PFSK-1 (cell line): ENCODE results near the gene SLC9A9.

ENCODE experiments used
- FOXP2 ChIP-seq: optimal IDR thresholded peaks from 2 replicates; pipeline ENCODE3; 2011; ENCODE audit warnings: borderline replicate concordance, control low read depth, inconsistent platforms; ENCODE audit not compliant: insufficient read depth; ENCODE audit errors: extremely low read length, extremely low read depth
- POLR2AphosphoS5 ChIP-seq: IDR thresholded peaks from 2 replicates; pipeline ENCODE4 v1.6.1; 2012; ENCODE audit warnings: low read depth, mild to moderate bottlenecking, control low read depth, low read length, moderate library complexity
- SIN3A ChIP-seq: IDR thresholded peaks from 2 replicates; pipeline ENCODE4 v1.6.1; 2012; ENCODE audit warnings: mild to moderate bottlenecking, low read length, moderate library complexity, borderline replicate concordance; ENCODE audit not compliant: insufficient read depth
- TAF1 ChIP-seq: IDR thresholded peaks from 2 replicates; pipeline ENCODE4 v1.6.1; 2012; ENCODE audit warnings: low read length, control low read depth, borderline replicate concordance; ENCODE audit not compliant: insufficient read depth
- TF ChIP-seq, protein P1 (sequence below), 2 experiments: IDR thresholded peaks; 2 replicates each; pipeline versions ENCODE4 v1.6.1 to v1.8.0; 2011 to 2012; ENCODE audit warnings: low read depth in 2 of 2, low read length in 2 of 2, control low read depth in 1 of 2, inconsistent platforms in 1 of 2, mild to moderate bottlenecking in 1 of 2, moderate library complexity in 1 of 2; ENCODE audit not compliant: insufficient read depth in 1 of 2

Gene SLC9A9

DNA sequence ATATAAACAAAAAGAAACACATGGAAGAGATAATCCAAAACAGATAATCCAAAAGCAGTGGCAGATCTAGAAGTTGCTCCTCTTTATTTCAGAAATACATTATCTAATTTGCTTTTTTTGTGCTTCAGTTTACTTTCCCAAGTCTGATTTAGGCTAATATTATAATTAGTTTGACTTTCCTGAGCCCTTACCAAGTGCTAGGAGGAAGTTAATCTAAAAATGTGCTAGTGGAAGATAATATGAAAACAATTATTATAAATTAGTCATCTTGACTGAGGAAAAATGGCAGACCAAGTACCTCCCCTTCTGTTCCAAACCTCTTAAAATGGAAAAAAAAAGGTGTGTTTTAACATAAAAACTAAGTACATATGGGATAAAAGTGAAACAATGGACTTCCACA, 17.5 kb downstream of the SLC9A9 start:
- TF ChIP-seq TAF1, result no peak
- TF ChIP-seq, protein P1, sequence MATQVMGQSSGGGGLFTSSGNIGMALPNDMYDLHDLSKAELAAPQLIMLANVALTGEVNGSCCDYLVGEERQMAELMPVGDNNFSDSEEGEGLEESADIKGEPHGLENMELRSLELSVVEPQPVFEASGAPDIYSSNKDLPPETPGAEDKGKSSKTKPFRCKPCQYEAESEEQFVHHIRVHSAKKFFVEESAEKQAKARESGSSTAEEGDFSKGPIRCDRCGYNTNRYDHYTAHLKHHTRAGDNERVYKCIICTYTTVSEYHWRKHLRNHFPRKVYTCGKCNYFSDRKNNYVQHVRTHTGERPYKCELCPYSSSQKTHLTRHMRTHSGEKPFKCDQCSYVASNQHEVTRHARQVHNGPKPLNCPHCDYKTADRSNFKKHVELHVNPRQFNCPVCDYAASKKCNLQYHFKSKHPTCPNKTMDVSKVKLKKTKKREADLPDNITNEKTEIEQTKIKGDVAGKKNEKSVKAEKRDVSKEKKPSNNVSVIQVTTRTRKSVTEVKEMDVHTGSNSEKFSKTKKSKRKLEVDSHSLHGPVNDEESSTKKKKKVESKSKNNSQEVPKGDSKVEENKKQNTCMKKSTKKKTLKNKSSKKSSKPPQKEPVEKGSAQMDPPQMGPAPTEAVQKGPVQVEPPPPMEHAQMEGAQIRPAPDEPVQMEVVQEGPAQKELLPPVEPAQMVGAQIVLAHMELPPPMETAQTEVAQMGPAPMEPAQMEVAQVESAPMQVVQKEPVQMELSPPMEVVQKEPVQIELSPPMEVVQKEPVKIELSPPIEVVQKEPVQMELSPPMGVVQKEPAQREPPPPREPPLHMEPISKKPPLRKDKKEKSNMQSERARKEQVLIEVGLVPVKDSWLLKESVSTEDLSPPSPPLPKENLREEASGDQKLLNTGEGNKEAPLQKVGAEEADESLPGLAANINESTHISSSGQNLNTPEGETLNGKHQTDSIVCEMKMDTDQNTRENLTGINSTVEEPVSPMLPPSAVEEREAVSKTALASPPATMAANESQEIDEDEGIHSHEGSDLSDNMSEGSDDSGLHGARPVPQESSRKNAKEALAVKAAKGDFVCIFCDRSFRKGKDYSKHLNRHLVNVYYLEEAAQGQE (IDR thresholded peaks at IDR 0.05; ENCODE audit: insufficient read depth in 1 of 2, low read depth in 2 of 2, low read length in 2 of 2), result no peak
- no peak for TF ChIP-seq SIN3A
- TF ChIP-seq FOXP2, result no peak
- no peak for TF ChIP-seq POLR2AphosphoS5

DNA sequence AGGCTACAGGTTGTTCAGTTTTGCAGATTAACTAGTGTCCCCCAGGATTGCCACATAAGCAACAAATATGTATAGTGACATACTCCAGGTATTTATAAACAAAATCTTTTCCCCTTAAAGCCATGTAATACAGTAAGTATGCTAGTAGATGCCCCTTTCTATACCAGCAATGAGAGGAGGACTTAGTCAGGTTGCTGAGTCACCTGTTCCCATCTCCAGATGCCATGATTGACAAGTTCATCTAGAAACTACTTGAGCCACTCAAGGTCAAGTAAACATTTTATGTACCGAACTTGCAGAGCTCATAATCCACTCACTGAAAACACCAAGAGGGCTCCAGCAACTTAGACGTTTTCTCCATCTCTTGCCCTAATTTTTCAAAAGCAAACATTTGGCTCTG, 18.2 kb downstream of the SLC9A9 start:
- TF ChIP-seq POLR2AphosphoS5 (no peak), SIN3A (no peak)
- TF ChIP-seq, protein P1 (IDR thresholded peaks at IDR 0.05; ENCODE audit: insufficient read depth in 1 of 2, low read depth in 2 of 2, low read length in 2 of 2), result no peak

DNA sequence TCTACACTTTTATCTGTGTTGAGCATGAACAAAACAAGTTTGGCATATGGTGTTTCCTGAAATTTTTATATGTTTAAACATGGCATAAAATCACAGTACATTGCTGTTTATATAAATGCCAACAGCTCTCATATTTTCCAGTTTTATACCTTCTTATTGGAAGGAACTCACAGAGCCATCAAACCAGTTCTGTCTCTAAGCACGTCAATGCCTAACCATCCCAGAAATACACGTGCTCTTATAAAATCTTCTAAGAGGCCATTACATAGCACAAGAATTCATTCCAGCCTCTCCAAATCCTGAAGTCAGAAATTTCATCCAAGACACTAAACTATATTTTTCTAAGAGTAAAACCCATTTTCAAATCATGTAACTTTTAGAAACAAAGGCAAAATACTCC, 20.8 kb downstream of the SLC9A9 start:
- no peak for TF ChIP-seq POLR2AphosphoS5
- TF ChIP-seq, protein P1 (IDR thresholded peaks at IDR 0.05; ENCODE audit: insufficient read depth in 1 of 2, low read depth in 2 of 2, low read length in 2 of 2), result no peak
- TF ChIP-seq FOXP2, result no peak

GRCh38 chr3:143826296-143826695, 22.0 kb downstream of the SLC9A9 start:
- TF ChIP-seq TAF1 (no peak), SIN3A (no peak), POLR2AphosphoS5 (no peak), FOXP2 (no peak)
- TF ChIP-seq, protein P1 (IDR thresholded peaks at IDR 0.05; ENCODE audit: insufficient read depth in 1 of 2, low read depth in 2 of 2, low read length in 2 of 2), result no peak

GRCh38 chr3:143825513-143825912, 22.8 kb downstream of the SLC9A9 start:
- TF ChIP-seq POLR2AphosphoS5 (no peak), FOXP2 (no peak), TAF1 (no peak), SIN3A (no peak)
- TF ChIP-seq, protein P1 (IDR thresholded peaks at IDR 0.05; ENCODE audit: insufficient read depth in 1 of 2, low read depth in 2 of 2, low read length in 2 of 2), result no peak
